Activated CD8-positive, alpha-beta memory T cell treated with anti-CD3 and anti-CD28 coated beads, Interleukin-2, amount 50 U/mL, for 24 hours (primary cell): ENCODE data around the gene EEF1AKMT4.

Experiments used
- DNase-seq: peaks from one replicate; pipeline ENCODE4 v3.0.0-alpha.2; 2020; ENCODE audit errors: extremely low read depth

Gene EEF1AKMT4

DNA sequence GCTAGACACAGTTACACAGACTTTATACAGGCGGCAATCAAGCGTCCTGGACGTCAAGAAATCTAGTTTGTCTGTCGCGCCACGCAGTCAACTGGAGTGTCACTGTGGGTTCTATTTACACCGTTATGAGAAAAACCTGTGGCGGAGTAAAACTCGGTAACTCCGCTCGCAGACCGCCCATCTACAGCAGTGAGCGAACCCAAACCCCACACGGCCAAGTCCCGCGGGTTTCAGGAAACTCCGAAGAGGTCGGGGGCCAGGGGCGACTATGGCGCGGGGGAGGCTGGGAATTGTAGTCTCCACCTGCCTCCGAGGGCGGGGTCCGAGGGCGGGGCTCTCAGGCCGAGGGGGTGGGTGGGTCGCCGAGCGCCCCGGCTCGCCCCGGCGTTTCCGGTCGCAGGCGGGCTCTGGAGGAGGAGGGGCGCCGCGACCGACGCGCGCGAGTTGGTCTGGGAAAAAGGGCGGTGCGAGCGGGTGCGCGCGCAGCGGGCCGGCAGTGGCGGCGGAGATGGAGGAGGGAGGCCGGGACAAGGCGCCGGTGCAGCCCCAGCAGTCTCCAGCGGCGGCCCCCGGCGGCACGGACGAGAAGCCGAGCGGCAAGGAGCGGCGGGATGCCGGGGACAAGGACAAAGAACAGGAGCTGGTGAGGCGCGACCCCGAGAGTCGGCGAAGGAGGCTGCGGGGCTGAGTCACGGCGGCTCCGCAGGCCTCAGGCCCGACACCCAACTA lies 49.5 kb downstream of the EEF1AKMT4 start, which contains the start of gene PSMD2:
Gene PSMD2, plus strand, starts transcription at position 483 of the 729 bp plus-strand sequence. Its CDS starts 26 bp downstream, at position 509.
- peak; percentile 95 for DNase-seq

DNA sequence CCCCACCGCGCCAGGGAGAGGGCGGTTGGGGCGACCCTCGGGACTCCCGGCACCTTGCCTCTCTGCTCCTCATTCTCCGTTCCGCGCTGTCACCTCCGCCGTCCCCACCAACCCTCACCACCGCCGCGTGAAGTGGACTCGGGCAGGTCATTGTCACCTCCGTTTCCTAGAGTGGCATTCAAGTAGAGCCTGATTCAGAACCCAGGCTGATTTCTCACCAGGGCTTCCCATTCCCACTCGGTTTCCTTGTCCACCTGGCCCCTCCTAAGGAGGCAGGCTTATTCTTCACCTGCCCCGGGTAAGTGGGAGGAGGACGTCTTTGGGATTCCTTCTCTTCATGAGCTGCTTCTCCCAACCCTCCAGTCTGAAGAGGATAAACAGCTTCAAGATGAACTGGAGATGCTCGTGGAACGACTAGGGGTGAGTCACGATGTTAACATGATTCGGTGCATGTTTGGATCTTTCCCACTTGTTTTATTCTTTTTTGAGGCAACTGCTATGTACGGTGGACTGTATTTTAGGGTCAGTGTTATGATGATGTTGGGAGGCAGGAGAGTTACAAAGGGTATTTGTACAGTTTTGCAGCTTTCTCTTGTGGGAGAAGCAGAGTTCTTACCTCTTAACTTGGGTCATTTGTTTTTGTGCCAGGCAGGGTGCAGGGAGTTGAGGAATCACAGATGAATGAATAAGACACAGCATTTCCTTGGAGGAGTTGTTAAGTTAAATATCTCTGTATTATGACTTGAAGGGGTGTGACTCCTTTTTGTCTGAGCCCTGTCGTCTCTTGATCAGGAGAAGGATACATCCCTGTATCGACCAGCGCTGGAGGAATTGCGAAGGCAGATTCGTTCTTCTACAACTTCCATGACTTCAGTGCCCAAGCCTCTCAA lies 50.3 kb downstream of the EEF1AKMT4 start:
- no peak for DNase-seq

DNA sequence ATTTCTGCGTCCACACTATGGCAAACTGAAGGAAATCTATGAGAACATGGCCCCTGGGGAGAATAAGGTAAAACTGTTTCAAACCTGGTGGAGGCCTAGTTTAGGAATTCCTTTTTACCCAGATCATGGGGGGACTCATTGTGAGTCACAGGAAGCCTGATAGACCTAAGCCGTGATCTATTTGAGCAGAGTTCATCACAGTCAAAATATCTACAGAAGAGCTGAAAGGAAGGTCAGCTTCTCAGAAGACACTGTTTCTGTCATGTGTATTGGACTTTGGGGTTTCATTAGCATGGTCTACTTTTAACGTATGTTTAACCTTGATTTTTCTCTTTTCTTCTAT lies 50.9 kb downstream of the EEF1AKMT4 start:
- DNase-seq, result no peak

DNA sequence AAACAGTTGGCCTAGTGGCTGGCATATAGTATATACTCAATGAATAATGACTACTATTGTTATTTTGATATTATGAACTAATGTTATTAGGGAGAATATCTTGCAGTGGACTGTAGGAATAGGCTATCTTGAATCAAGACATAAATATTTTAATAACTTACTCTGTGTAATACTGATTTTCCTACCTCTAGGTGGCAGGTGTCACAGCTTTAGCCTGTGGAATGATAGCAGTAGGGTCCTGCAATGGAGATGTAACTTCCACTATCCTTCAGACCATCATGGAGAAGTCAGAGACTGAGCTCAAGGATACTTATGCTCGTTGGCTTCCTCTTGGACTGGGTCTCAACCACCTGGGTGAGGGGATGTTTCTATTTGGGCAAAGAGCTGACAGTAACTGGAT lies 56.1 kb downstream of the EEF1AKMT4 start:
- no peak for DNase-seq

DNA sequence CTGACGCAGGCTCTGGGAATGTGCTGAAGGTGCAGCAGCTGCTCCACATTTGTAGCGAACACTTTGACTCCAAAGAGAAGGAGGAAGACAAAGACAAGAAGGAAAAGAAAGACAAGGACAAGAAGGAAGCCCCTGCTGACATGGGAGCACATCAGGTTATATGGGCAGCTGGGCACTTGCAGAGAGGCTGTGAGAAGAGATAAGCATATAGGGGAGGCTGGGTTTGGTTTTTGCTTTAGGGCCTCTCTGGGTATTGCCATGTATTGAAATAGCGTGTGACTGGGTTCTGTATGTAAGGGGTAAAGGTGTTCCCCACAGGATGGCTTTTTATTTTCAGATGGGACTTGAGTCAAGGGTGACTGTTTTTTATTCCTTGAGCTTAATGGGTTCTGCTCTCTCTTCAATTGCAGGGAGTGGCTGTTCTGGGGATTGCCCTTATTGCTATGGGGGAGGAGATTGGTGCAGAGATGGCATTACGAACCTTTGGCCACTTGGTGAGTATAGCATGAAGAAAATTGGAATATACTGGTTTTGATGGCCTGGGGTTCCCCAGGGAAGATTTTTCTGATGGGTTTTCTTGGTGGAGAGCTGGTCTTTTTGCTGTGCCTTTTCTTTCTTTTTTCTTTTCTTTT lies 57.0 kb downstream of the EEF1AKMT4 start:
- DNase-seq, result no peak

DNA sequence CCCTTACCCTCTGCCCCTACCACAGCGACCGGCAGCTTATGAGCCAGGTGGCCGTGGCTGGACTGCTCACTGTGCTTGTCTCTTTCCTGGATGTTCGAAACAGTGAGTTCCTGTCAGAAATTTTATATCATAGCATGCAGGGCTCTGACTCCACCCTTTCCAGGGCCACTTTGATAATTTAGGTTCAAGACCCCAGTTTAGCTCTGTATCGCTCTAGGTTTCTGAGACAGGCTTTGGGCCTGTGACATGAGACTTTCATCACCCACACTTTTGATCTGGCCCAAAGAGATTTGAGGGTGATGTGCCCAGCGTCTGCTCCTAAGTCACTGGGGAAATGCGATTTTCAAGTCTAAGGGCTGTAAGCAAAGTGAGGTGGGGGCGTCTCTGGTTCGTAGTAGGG lies 58.4 kb downstream of the EEF1AKMT4 start:
- no peak for DNase-seq
